GM21825 (cell line): Measurements from ENCODE around the gene HES4.

Experiments
- ATAC-seq: cut with Tn5 transposase; IDR thresholded peaks from one replicate; pipeline ENCODE4 v1.9.1; 2021; ENCODE audit warnings: mild to moderate bottlenecking, moderate library complexity; ENCODE audit not compliant: unreplicated experiment

The HES4 gene

GRCh38 chr1:999725-1000356, at the start of gene HES4:
HES4 (minus strand) TSS chr1:1000097; CDS start chr1:999973, 124 bp downstream.
- ATAC-seq = peak; percentile 32

DNA sequence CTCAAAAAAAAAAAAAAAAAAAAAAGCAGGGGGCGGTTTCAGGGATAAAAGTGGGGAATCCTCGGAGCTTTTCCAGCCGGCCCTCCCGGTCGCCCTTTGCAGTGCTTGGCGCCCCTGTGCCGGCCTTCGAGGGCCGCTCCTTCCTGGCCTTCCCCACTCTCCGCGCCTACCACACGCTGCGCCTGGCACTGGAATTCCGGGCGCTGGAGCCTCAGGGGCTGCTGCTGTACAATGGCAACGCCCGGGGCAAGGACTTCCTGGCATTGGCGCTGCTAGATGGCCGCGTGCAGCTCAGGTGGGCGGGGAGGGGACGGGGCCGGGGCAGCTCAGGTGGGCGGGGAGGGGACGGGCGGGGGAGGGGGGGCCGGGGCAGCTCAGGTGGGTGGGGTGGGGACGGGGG, 48.9 kb upstream of the HES4 start:
- no peak for ATAC-seq

GRCh38 chr1:1047963-1048362, 48.1 kb upstream of the HES4 start:
- no peak for ATAC-seq

GRCh38 chr1:1047407-1047806, 47.5 kb upstream of the HES4 start:
- no peak for ATAC-seq

GRCh38 chr1:1046767-1047166, 46.9 kb upstream of the HES4 start:
- no peak for ATAC-seq

DNA sequence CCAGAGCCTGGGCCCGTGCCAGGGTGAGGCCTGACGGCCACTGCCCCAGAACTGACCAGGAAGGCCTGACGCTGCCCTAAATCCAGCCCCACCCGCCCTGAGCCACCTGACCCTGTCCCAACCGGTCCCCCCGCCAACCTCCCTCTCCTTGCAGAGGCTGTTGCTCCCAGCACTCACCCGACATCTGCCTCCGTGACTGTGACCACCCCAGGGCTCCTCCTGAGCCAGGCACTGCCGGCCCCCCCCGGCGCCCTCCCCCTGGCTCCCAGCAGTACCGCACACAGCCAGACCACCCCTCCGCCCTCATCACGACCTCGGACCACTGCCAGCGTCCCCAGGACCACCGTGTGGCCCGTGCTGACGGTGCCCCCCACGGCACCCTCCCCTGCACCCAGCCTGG, 46.3 kb upstream of the HES4 start:
- ATAC-seq = no peak

- ATAC-seq = no peak
Observed at GRCh38 chr1:1045129-1045528, 45.2 kb upstream of the HES4 start.

DNA sequence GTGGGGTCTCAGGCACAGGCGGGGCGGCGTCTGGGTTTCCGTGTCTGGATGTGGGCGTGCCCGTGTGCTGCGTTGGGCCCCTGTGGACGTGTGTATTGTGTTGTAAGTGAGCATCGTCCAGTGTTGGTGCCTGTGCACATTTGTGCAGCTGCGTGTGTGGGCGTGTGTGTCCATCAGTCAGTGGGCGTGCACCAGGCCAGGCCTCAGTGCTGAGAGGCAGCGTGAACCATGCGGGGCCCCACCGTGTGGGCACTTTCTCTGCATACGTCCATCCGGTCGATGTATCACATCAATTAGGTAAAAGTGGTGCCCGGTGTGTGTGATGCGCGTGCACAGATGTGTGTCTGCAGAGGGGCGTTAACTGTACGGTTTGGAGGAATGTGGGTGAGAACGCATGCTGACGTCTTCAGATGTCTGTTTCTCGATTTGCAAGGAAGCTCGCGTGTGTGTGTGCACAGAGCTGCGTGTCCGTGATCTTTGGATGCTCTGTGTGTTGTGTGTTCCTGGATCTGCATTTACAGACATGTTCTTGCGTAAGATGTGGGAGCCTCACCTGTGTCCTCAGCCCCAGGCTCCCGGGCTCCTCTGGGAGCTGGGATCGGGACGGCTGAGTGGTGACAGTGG, 44.7 kb upstream of the HES4 start:
- no peak for ATAC-seq

DNA sequence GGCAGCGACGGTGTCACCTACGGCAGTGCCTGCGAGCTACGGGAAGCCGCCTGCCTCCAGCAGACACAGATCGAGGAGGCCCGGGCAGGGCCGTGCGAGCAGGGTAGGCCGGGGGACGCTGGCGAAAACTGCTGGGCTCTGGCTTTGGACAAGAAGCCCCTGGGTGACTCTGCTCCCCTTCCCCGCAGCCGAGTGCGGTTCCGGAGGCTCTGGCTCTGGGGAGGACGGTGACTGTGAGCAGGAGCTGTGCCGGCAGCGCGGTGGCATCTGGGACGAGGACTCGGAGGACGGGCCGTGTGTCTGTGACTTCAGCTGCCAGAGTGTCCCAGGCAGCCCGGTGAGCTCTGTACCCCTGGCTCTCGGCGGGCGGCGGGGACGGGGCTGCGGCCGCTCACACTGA, 44.0 kb upstream of the HES4 start:
- no peak for ATAC-seq

DNA sequence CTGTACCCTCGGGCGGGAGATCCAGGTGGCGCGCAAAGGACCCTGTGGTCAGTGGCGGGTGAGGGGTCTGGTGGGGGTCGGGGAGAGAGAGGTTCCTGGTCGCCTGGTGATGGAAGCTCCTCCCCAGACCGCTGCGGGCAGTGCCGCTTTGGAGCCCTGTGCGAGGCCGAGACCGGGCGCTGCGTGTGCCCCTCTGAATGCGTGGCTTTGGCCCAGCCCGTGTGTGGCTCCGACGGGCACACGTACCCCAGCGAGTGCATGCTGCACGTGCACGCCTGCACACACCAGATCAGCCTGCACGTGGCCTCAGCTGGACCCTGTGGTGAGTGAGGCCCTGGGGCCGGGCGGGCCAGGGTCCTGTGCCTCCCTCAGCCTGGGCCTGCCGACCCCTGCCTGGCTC, 43.5 kb upstream of the HES4 start:
- no peak for ATAC-seq

DNA sequence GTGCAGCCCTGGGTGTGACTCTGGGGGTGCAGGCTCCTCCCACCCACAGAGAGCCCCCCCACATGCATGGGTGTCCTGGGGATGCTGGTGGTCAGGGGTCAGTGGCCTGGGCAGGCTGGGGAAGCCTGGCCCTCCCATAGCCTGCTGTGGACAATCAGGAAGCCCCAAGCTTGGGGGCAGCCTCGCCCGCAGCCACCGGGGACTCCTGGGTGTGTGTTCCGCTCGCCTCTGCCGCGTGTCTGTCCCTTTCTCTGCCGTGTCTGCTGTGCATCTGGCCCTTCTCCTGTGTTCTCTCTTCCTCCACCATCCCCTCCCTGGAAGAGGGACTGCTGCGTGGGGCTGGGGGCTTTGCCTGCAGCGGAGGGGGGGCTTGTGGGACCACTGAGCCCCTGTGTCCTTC, 42.9 kb upstream of the HES4 start:
- no peak for ATAC-seq

DNA sequence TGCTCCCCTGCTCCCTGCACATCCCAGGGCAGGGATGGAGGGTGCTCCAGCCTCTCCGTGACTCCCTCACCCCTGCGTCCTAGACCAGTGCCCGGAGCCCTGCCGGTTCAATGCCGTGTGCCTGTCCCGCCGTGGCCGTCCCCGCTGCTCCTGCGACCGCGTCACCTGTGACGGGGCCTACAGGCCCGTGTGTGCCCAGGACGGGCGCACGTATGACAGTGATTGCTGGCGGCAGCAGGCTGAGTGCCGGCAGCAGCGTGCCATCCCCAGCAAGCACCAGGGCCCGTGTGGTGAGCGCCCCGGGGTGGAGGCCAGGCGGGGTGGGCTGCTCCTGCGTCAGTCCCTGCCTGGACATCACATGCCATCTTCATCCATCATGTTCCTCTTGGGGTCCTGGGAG, 42.0 kb upstream of the HES4 start:
- ATAC-seq = no peak

DNA sequence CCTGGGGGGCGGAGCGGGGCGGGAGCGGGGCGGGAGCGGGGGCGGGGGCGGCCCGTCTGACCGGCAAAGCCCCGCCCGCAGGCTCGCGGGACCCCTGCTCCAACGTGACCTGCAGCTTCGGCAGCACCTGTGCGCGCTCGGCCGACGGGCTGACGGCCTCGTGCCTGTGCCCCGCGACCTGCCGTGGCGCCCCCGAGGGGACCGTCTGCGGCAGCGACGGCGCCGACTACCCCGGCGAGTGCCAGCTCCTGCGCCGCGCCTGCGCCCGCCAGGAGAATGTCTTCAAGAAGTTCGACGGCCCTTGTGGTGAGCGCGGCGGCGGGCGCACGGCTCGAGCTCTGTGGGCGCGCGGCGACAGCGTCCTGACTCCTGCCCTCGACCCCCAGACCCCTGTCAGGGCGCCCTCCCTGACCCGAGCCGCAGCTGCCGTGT, 41.2 kb upstream of the HES4 start:
- ATAC-seq = no peak

- ATAC-seq = peak; percentile 39
Observed at GRCh38 chr1:1040004-1040991, 40.4 kb upstream of the HES4 start.

DNA sequence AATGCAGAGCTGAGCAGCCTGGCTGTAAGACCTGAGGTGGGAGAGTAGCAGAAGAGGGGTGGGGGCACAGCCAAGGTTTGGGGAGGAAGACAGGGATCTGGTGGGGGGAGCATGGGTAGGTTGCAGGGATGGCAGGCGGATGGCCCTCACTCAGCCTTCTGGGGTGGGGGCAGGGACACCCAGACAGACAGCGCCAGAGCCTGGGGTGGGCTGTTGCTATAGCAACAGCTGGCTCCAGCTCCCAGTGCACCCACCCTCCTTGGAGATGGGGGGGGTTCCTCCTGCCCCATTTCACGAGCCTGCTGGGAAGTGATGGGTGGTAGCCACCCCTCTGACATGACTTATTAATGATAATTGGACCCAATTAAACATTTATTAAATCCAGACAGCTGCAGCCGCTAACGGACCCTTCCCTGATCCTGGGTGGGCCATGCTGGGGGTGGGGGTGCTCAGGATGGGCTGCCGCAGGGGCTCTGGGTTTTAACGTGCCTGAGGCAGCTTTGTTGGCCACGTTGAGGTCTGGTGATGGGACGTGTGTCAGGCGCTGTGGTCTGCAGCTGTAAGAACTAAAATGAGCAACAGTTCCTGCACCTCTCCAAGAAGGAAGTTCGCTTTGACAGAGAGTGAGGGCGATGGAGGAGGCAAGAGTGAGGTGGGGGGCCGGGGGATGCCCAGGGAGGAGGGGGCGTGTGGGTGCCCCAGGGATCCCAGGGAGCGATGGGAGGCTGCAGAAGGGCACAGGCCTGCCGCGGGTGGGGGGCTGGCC, 39.4 kb upstream of the HES4 start:
- ATAC-seq = no peak

DNA sequence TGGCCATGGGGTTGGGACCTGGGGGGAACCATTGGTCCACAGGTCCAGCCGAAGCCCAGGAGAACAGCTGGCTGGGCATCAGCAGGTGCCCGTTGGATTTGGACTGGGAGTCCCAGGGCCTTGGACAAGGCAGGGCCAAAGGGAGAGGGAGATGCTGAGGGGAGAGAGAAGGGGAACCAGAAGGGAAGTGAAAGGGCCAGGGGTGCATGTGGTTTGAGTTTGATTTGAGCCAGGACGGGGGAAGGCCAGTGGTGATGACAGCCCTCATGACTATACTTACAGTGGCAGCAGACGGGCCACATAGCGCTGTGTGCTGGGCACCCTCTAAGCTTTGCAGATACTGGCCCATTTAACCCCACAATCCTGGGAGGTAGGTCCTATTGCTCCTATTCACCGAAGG, 38.8 kb upstream of the HES4 start:
- peak; percentile 43 for ATAC-seq

- ATAC-seq = no peak
Observed at GRCh38 chr1:1037366-1038327, 37.8 kb upstream of the HES4 start.

GRCh38 chr1:1035291-1035943, 35.5 kb upstream of the HES4 start:
- no peak for ATAC-seq

- ATAC-seq = no peak
Observed at GRCh38 chr1:1034439-1034781, 34.5 kb upstream of the HES4 start.
